ENCODE measurements around the gene KCND2.

The KCND2 gene

GRCh38 chr7:120412139-120413050 is 139.4 kb downstream of the KCND2 start:
- no peak for DNase-seq

- DNase-seq = no peak
Measured at GRCh38 chr7:120413164-120413563, 140.2 kb downstream of the KCND2 start.

- no peak for DNase-seq
Measured at GRCh38 chr7:120417244-120417979, 144.4 kb downstream of the KCND2 start.

- no peak for DNase-seq
Measured at GRCh38 chr7:120421151-120421651, 148.2 kb downstream of the KCND2 start.

GRCh38 chr7:120431016-120431415 is 158.0 kb downstream of the KCND2 start:
- DNase-seq = no peak

- DNase-seq = no peak
Measured at GRCh38 chr7:120436487-120437060, 163.6 kb downstream of the KCND2 start.

- no peak for DNase-seq
Measured at GRCh38 chr7:120441850-120442249, 168.9 kb downstream of the KCND2 start.

GRCh38 chr7:120442838-120443237 is 169.9 kb downstream of the KCND2 start:
- DNase-seq = no peak

GRCh38 chr7:120444650-120445049 is 171.7 kb downstream of the KCND2 start:
- no peak for DNase-seq

- no peak for DNase-seq
Measured at GRCh38 chr7:120445276-120445675, 172.3 kb downstream of the KCND2 start.

GRCh38 chr7:120452665-120453064 is 179.7 kb downstream of the KCND2 start:
- no peak for DNase-seq

GRCh38 chr7:120456699-120457098 is 183.7 kb downstream of the KCND2 start:
- no peak for DNase-seq

- DNase-seq = no peak
Measured at GRCh38 chr7:120460949-120461348, 188.0 kb downstream of the KCND2 start.

GRCh38 chr7:120462991-120463390 is 190.0 kb downstream of the KCND2 start:
- DNase-seq = no peak

GRCh38 chr7:120464104-120464503 is 191.1 kb downstream of the KCND2 start:
- no peak for DNase-seq

- DNase-seq = no peak
Measured at GRCh38 chr7:120467676-120468075, 194.7 kb downstream of the KCND2 start.

- DNase-seq = no peak
Measured at GRCh38 chr7:120468611-120469010, 195.6 kb downstream of the KCND2 start.

- no peak for DNase-seq
Measured at GRCh38 chr7:120472892-120473291, 199.9 kb downstream of the KCND2 start.

GRCh38 chr7:120473352-120473751 is 200.4 kb downstream of the KCND2 start:
- DNase-seq = no peak

- DNase-seq = no peak
Measured at GRCh38 chr7:120475994-120476393, 203.0 kb downstream of the KCND2 start.

GRCh38 chr7:120480472-120480871 is 207.5 kb downstream of the KCND2 start:
- DNase-seq = no peak

- no peak for DNase-seq
Measured at GRCh38 chr7:120480930-120481329, 208.0 kb downstream of the KCND2 start.

- DNase-seq = no peak
Measured at GRCh38 chr7:120486164-120486563, 213.2 kb downstream of the KCND2 start.

- DNase-seq = no peak
Measured at GRCh38 chr7:120502132-120502531, 229.2 kb downstream of the KCND2 start.

All from stimulated activated CD4-positive, alpha-beta T cell treated with anti-CD3 and anti-CD28 coated beads, Interleukin-4, amount 100 ng/mL, for 24 hours (primary cell).